NK-92 treated with Interleukin-12 subunit alpha and Interleukin-12 subunit beta, amount 100 ng/mL, for 24 hours (cell line): Measurements from ENCODE around the gene FSIP1.

Experiments used
- DNase-seq: peaks from one replicate; lab custom pipeline; 2025; lab: John Stamatoyannopoulos, UW

The FSIP1 gene

DNA sequence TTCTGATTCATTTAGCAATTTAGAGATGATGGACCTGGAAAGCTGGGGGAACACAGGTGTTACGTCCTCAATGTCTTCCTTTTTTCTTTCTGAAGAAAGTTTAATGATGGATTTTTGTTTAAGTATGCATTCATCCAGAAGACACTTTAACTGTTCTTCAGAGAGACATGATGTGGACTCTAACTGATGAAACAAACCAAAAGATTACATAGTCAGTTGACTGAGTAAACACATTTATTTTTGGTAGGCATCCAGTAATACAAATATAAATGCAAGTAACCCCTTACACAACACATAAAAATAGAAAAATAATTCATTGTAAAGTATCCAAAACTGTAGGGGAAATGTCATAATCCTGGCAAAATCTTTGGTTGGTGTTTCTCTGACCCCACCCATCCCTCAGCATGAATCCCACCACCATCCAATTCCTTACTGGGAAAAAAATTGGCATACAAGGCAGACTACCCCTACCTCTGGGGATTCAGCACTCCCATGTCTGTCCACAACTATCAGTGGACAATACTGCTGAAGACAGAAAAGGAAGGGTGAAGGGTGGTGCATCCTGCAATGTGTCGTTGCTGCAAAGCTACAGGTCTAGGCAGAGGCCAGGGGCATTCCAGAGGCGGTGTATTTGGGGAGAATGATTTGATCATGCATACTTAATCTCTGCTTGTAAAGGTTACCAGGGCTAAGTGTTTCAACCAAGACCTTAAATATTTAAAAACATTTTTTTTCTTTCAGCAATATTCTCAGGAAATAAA lies 164.4 kb downstream of the FSIP1 start:
- DNase-seq = no peak

DNA sequence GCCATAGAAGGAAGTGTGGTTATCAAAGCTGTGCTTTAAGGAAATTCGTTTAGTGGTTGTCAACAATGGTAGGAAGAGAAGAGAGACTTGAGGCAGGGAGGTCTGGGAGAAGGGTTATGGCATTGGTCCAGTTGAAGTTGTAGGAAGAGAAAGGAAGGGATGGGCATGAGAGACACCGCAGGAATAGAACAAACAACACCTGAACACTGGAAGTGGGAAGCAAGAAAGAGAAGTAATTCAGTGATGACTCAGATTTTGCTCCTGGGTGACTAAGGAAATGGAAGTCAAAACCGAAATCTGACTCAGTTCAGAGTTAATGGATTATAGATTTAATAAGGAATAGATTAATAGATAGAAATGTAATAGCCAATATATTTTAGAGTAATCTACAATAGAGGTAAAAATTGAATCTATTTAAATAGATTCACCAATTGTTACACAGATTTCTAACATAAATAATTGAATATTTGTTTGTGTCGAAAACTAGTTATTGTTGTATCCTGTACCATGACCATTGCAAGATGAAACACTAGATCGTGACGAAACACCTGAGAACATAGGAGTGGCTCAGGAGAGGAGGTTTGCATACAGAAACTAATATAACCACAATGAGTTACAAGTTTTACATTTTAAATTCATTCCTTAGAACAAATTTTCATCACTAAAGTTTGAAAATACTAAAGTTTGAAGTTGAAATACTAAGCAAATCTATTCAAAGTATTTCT lies 165.7 kb downstream of the FSIP1 start:
- DNase-seq = no peak

DNA sequence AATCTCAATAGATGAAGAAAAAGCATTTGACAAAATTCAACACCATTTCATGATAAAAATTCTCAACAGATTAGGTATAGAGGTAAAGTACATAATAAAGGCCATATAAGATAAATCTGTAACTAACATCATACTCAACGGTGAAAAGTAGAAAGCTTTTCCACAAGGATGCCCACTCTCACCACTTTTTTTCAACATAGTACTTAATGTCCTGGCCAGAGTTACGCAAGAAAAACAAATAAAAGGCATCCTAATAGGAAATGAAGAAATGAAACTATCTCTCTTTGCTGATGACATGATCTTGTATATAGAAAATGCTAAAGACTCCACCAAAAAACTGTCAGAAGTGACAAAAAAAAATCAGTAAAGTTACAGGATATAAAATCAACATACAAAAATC lies 168.8 kb downstream of the FSIP1 start:
- DNase-seq = no peak

DNA sequence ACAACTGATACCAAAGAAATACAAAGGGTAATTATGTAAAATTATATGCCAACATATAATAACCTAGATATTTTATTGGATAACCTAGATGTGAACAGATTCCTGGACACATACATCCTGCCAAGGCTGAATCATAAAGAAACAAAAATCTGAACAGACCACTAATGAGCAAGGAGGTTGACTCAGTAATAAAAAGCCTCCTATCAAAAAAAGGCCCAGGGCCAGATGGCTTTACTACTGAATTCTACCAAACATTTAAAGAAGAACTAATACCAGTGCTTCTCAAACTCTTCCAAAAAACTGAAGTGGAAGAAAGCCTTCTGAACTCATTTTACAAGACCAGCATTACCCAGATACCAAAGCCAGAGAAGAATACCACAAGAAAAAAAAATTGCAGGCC lies 169.4 kb downstream of the FSIP1 start:
- no peak for DNase-seq

DNA sequence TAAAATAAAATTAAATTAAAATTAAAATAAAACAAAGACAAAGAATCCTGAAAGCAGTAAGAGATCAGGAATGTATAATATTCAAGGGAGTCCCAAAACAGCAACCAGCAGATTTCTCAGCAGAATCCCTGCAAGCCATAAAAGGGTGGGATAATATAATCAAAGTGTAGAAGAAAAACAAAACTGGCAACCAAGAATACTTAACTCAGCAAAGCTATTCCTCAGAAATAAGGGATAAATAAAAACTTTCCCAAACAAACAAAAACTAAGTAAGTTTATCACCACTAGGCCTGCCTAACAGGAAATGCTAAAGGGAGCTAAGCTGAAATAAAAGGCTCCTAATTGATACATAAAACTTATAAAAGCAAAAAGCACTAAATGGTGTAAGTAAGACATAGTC lies 172.0 kb downstream of the FSIP1 start:
- DNase-seq = no peak

DNA sequence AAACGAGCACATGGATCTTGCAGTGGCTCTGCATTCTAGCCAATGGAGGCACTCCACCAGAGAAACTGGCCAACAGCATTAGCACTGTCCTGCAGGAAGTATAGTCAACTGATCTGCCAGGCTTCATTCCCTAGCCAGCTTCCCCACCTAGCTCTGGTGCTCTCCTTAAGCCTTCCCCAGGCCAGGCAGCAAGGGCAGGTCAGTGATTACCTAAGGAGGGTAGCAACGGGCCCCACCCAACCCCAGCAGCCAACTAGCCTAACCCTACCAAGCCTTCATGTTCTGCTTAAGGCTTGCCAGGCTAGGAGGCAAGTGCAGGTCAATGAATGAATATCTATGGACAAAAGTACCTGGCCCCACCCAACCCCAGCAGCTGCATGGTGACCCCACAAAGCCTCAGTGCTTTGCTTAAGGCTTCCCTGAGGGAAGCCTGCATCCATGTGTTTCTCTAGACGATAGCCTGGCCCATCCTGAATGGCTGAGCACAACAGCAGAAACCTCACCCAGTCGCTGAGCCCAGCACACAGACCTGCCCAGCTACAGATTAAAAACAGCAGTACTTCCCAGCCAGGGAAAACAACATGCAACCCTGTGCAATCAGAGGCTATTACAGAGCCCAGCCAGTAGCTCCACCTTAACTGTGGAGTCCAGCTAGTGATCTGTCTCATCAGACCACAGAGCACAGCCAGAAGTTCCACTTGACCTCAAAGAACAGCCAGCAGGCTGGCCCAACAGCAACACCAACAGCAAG lies 173.3 kb downstream of the FSIP1 start:
- DNase-seq = no peak

DNA sequence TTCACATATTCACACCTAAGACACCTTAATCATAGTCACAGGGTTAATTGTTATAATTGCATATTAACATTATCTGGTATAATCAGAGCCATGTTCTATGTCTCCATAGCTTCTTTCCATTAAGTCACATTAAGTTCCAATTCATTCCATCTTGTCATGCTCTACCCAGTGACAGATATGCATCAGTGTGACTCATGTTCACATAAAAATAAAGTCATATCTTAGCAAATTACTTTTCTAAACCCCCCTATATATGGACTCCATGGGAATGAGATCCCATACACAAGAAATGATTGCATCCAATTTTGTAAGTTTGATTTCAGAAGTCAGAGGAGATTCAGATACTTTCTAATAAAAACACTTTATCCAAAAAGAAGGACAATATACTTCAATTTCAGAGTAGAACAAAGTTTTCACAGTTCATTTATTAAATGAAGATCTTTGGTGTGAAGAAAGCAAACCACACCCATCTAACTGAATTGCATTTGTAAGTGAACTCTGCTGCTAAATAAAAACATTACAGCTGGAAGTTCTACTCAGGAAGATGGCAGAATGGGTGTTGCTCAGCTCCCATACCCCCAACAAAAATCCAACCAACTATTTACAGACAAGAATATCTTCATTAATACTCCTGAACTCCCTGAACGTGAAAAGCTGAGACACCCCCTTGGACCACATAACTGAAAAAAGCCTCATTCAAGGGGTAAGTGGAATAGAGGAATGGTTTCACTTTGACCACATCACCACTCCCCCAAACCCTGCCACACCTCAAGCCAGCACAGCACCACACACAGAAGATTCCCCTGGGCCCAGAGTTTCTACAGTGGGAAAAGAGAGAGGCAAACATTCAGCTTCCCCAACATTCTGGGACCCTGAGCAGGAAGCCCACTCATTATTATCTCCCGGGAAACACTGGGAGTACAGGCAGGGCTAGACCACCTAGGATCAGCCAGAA lies 174.2 kb downstream of the FSIP1 start:
- DNase-seq = no peak

DNA sequence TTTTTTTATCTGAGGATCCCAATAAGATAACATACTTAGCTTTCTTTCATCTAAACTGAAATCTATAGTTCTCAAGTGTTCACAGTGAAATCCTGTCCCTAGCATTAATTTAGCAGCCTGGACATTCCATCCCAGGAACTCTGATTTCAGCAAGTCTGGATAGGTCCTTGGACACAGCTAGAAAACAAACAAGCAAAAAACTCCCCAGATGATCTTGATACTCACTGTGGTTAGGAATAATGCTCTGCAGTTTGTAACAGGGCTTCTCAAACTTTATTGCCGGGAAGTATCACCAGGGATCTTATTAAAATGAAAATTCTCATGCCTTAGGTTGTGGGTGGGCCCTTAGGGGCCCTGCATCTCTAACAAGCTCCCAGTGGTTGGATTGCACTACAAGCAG lies 177.5 kb downstream of the FSIP1 start:
- DNase-seq = no peak

DNA sequence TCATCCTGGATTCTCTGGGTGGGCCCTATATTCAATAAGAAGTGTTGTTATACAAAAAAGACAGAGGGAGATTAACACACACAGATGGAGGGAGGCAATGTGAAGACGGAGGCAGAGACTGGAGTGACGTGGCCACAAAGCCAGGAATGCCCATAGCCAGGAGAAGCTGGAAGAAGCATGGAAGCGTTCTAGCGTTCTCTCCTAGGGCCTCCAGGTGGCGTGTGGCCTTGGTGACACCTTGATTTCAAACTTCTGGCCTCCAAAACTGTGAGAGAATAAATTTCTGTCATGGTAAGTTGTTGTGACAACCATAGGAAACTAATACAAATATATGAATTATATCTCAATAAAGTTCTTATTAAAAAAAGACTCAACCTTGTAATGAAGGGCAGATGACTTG lies 180.5 kb downstream of the FSIP1 start:
- no peak for DNase-seq

DNA sequence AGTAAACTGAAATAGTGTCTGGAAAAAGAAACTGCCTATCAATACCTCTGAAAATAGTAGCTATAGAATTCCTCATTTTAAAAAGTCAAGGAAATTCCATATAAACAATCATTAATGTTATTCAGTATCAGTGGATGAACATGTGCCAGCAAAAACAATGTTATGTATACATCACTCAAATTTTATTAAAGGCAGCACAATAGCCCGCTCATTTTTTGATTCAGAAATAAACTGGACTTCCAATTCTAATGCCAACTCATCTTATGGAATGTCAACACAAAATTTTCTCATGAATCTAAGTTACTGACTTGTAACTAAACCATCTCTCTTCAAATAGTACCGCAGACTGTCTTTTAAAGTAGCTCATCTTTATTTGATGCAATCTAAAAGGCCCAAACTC lies 182.8 kb downstream of the FSIP1 start:
- no peak for DNase-seq

DNA sequence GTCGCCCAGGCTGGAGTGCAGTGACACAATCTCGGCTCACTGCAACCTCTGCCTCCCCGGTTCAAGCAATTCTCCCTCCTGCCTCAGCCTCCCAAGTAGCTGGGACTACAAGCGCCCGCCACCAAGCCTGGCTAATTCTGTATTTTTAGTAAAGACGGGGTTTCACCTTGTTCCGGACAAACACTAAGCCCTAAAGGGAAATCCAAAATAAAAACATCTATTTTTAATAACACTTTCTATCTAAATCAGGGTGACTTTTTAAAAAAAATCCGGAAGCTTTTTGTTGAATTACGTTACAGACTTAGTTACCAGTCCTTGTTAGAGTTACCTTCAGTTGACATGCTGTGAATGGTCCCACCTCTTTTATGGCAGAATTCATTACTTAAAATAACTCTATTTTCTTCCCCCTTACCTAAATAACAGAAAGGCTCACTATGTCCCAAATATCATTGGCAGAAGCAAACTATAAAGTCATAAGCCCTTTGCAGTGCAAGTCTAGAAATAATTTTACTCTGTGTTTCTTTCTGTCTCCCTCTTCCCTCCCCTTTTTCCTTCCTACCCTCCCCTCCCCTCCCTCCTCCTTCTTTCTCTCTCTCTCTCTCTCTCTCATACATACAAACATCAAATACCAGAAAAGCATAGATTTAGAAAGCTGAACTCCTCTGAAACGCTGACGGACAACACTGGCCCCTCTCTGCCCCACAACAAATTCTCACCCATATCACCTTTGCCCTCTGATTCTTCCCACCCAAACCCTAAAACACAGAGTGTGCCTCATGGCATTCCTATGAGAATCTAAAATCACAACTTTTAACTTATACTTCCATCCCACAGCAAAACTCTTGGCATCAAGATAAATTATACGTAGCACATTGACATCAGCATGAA lies 183.4 kb downstream of the FSIP1 start:
- no peak for DNase-seq

DNA sequence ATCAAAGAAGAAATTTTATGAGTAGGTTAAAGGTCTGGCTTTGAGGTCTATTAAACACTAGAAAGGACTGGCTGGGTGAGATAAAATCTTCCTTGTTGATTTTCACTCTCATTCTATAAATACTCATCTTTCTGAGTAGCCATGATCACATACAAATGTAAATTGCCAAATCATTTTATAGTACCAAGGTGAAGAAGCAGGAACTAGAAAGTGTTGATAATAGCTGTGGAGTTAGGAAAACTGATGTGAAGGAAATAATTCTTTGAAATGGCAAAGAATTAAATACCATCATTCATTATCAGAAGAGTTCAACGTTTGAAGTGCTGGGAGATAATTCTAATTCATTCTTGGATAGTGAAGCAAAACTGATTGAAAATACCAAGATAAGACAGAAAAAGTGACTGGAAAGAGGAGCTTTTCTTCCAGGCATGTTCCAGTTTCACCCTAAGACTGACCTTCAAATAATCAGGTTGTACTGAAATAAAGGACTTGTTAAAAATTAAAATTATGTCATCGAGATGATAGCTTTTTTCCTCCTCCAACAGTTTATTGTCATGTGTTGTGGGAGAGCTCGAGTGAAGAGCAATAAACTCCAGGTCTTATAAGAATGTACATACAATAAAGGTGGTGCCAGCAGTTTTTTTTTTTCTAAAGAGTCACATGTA lies 184.3 kb downstream of the FSIP1 start:
- no peak for DNase-seq

DNA sequence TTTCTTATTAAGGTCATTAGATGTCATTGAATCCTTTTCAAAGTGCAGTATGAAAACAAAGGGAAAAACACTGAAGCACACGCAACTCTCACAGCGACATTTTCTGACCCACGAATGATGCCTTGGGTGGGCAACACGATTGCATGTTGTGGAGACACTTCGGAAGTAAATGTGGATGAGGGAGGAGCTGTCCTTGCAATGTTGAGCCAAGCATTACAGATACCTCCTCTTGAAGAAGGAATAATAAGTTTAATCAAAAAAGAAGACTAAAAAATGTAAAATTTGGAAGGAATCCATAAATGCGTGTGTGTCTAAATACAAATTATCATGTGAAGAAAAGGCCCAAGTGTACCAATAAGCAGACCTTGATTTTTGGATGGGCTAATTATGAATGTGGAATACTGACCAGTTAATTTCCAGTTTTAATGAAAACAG lies 184.9 kb downstream of the FSIP1 start:
- no peak for DNase-seq

DNA sequence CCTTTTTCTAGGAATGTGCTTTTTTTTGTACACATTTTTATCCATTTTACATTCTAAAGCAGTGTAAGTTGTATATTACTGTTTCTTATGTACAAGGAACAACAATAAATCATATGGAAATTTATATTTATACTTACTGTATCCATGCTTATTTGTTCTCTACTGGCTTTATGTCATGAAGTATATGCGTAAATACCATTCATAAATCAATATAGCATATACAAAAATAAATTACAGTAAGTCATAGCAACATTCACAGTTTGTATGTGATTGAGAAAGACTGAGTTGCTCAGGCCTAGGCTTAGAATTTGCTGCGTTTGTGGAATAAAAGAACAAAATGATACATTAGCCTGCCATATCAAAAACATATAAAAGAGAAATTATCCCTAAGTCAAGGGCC lies 185.3 kb downstream of the FSIP1 start:
- DNase-seq = no peak

DNA sequence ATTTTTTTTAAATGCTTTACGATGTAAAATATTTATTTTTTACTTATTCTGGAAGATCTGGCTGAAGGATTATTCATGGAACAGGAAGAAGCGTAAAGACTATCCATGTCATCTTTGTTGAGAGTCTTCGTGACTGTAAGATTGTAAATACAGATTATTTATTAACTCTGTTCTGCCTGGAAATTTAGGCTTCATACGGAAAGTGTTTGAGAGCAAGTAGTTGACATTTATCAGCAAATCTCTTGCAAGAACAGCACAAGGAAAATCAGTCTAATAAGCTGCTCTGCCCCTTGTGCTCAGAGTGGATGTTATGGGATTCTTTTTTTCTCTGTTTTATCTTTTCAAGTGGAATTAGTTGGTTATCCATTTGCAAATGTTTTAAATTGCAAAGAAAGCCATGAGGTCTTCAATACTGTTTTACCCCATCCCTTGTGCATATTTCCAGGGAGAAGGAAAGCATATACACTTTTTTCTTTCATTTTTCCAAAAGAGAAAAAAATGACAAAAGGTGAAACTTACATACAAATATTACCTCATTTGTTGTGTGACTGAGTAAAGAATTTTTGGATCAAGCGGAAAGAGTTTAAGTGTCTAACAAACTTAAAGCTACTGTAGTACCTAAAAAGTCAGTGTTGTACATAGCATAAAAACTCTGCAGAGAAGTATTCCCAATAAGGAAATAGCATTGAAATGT lies 186.1 kb downstream of the FSIP1 start:
- no peak for DNase-seq

DNA sequence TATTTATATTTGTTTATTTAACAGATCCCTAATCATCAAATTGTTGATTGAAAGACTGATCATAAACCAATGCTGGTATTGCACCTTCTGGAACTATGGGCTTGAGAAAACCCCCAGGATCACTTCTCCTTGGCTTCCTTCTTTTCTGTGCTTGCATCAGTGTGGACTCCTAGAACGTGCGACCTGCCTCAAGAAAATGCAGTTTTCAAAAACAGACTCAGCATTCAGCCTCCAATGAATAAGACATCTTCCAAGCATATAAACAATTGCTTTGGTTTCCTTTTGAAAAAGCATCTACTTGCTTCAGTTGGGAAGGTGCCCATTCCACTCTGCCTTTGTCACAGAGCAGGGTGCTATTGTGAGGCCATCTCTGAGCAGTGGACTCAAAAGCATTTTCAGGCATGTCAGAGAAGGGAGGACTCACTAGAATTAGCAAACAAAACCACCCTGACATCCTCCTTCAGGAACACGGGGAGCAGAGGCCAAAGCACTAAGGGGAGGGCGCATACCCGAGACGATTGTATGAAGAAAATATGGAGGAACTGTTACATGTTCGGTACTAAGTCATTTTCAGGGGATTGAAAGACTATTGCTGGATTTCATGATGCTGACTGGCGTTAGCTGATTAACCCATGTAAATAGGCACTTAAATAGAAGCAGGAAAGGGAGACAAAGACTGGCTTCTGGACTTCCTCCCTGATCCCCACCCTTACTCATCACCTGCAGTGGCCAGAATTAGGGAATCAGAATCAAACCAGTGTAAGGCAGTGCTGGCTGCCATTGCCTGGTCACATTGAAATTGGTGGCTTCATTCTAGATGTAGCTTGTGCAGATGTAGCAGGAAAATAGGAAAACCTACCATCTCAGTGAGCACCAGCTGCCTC lies 187.1 kb downstream of the FSIP1 start:
- DNase-seq = no peak

DNA sequence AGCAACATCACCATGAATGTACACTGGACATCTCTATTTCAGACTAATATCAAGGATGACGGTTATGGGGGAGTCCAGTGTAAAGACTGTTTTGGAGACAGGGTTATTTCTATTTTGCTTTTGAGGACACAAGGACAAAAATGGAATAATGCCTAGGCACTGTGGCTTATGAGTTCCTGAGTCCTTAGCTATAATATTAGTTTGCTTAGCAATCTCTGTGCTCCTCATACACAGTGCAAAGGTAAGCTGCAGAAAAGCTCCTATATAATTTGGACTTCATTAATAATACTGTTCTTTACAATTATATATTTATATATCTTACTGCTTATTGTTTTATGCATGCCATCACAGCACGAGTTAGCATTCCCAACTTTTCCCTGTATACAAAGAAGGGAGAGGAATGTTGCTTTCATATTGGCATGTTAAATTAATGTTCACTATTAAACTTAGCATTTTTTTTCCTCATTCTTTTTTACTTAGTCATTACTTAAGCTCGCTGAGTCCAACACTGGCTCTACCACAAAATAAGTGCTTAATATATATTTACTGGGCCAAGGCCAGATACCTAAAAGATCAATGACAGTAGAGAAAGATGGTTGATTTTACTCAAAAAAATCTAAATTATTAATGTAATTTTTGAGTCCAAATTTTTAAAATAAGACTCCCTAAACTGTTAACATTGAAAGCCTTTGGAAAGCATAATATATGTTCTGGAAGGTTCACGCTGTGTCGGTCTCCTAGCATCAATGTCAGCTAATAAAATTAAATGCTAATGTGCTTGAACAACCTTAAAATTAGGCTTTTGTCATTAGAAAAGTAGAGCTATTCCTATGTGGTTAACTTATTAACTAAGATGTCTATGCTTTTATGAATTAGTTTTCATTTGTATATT lies 187.9 kb downstream of the FSIP1 start:
- no peak for DNase-seq
